GM18951 (cell line): ENCODE data around the gene CATSPER3.

Experiments
- POLR2A ChIP-seq: IDR thresholded peaks from 4 replicates; pipeline ENCODE4 v1.6.1; 2011; ENCODE audit warnings: mild to moderate bottlenecking; ENCODE audit not compliant: insufficient read length, insufficient read depth; ENCODE audit errors: extremely low read depth
- in situ Hi-C: fragments of 300-500 bp; cut with MboI; formaldehyde crosslinking; loops from one replicate; pipeline ENCODE4 v1.12.0; 2022; ENCODE audit warnings: low sequenced_read_pairs, mixed read lengths, inconsistent platforms; ENCODE audit not compliant: unreplicated experiment

The CATSPER3 gene

DNA sequence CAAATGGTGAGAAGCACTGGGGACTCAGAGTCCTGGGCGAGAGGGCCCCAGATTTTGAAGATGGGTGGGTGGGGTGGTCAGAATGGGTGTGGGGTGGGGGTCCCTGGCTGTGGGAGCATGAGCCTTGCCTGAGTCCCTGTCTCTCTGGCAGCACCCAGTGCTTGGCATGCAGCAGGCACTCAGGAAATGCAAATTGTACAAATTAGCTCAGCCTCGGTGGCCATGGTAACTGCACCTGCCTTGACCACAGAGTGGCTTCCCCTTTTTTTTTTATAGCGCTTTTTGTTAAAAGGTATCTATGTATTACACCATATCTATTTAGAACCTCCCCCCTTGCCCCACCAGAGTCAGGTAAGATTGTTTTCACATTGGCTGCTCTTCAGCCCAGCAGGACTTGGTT, 85.6 kb downstream of the CATSPER3 start:
- no peak for TF ChIP-seq POLR2A
- in situ Hi-C loops: no loop called here

DNA sequence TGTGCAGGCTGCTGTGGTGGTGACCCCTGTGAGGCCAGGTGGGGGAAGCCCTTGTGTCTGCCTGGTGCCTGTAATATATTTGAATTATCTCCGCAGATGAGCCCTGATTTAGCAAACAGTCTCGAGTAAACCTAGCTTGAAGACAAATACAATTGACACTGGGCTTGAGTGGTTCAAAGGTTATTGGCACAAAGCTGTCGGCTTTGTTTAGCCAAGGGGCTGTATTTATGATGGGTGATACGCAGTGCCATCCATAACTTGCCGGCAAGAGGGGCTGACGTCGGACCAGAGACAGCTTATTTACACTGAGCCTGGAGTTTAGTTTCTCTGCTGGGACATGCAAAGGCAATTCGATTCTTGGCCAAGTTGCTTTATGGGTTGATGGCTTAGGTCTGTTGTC, 86.3 kb downstream of the CATSPER3 start:
- no peak for TF ChIP-seq POLR2A
- in situ Hi-C loops: no loop called here

DNA sequence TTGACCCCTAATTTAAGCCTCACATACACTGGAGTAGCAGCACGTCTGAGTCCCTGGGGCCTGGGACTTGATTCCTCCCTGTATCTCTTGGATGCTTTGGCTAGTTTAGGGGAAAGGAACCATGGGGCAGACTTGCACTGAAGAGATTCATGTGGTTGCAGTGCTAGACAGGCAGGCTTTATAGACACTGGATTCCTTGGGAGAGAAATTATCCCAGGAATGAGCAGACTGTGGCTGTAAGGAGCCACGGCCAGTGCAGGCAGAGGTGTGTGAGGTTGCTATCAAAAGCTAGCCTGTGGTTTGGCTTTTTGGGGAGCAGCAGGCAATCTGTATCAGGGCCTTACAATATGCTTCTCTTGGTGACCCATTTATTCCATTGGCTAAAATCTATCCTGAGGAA, 86.8 kb downstream of the CATSPER3 start:
- in situ Hi-C loops: no loop called here
- TF ChIP-seq POLR2A: no peak

DNA sequence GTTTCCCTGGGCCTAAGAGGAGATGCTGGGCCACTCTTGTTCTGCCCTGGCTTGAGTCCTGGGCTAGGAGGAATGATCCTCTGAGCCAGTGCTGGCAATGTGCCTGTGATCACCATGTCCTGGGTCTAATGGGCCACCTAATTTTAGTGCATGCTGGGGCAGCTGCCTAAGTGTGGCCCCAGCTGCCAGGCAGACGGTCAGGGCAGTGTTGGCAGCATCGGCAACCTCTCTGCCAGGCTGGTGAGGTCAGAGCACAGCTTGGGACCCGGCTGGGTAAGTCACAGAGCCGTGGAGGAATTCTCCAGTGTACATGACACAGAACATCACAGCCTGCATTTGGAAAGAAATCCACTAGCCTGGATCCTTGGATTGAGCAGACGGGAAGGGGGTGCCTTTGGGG, 87.7 kb downstream of the CATSPER3 start:
- TF ChIP-seq POLR2A: no peak
- in situ Hi-C loops: no loop called here

DNA sequence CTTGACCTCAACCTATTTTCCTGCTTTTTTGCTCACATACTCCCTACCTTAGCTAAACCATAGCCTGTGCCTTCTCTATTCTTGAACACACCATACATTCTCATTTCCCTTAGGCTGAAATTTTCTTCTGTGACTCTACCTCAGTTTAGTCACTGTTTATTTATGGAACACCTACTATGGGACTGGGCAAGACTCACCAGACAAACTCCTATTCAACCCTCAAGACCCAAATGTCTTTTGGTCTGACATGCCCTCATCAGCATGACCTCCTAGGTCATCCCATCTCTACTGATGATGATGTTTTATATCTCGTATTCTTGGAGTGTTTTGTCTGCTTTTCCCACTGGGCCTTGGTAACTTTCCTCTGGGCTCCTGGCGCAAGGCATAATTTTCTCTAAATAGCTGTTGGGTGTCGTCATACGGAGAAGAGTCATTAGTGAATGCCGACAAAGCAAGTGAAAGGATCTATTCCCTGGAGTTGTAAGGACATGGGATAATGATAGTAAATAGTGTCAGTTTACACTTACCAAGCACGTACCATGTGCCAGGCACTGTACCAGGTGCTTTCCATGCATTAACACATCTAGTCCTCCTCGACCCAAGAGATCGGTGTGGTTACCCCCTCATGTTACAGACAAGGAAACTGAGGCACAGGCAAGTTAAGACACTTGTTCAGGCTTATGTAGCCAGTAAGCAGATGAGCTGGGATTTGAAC, 88.8 kb downstream of the CATSPER3 start:
- in situ Hi-C loops: no loop called here
- no peak for TF ChIP-seq POLR2A

DNA sequence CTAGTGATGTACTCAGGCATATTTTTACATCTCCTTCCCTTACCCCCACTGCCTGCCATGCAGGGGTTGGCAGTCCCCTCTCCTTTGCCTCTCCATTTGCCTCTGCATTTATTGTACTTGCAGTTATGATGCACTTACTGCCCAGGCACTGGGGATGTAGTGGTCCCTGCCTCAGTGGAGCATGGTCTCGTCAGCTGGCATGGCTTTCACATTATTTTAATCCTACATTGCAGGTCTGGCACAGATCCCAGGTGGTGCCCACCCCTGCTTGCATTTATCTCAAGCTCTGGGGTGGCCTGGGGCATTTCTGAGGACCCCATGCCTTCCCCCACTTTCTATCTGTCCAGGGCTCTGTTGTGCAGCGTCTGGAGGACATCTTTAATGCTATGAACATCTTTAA, 89.5 kb downstream of the CATSPER3 start:
- no peak for TF ChIP-seq POLR2A
- in situ Hi-C loops: no loop called here

DNA sequence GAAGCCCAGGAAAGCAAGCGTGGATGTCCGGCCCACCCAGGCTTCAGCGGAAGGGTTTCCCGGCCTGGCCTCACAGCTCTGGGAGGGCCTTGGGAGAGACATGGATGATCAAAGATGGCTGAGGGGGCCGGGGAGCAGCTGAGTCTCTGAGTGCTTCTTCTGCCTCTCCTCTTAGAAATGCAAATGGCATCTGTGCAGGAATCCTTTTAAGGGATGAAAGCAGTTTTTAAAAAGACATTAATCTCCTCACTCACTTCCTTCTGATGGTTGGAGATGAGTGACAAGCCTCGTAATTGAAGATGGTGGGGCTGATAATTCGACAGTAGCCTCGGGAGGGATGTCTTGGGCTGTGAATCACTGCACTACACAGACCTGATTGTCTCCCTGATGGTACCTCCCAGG, 90.6 kb downstream of the CATSPER3 start:
- no peak for TF ChIP-seq POLR2A
- in situ Hi-C loops: no loop called here

DNA sequence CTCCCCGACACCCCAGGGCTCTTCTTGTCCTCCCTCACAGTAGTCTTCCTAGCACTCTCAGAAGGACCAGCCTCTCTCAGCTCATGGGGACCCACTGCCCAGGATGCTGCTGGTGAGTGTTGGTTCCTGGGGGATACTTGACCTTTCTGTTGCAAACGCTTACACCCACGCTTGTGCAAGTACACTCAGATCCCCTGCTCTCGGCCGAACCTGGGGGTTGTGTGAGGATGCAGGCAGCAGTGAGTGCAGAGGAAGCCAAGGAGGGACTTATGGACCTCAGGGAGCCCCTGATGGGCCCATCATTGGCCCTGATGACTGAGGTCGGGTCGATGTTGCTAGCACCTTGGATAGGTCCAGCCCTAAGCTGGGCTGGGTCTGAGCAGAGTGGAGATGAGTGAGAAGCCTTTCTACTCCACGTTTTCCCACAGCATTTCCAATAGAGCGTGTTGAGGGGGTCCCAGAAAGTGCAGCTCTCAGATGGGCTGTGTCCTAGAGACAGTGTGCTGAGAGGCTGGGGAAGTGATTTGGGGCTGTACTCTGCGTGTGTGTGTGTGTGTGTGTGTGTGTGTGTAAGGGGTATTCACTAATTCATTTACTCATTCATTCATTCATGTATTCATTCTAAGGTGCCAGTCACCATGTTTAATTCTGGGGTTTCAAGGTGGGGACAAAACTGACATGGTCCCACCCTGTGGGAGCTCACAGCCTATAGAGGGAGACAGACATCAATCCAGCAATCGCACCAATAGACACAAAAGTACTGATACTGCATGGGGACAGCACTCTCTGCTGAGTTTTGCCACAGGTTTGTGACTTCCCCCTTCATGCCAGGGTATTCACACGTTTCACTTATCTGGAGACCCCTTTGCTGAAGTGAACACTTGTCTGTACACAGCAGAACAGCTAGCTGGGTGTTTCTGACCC, 91.6 kb downstream of the CATSPER3 start:
- no peak for TF ChIP-seq POLR2A
- in situ Hi-C loops: no loop called here

DNA sequence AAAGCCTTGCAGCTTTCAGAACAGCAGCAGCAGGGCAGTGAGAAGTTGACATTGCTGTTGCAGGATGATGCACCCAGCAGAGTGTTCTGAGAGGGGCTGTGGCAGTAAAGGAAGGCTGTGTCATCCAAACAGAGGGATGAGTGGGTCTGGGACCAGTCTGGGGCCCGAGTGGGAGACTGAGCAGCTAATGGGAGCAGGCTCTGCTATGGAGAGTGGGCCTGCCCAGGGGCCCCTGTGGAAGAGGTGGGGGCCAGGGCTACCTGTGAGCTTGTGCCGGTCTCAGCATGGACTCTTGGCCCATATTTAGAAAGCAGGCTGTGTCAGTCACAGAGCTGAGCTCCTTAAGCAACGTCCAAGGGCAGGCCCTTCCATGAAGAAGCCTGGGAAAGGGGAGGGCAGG, 92.3 kb downstream of the CATSPER3 start:
- in situ Hi-C loops: no loop called here
- no peak for TF ChIP-seq POLR2A

DNA sequence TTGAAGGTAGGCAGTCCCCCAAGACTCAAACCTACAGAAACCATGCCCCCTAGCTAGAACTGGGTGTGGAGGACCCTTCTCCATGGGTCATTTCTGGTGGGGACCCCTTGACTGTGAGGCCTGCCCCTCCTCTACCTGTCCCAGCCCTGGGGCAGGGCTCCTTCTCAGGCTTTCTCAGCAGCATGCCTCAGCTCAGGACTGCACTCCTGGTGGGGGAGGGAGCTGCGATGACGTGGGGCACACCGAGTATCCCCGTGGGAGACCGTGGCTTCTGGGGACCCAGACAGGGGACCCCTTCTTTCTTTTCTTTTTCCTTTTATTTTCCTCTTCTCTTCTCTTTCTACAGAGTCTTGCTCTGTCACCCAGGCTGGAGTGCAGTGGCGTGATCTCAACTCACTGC, 93.3 kb downstream of the CATSPER3 start:
- in situ Hi-C loops: no loop called here
- no peak for TF ChIP-seq POLR2A
